Mucosa of stomach (tissue), 1 donor: ENCODE measurements around the gene STIP1.
A peak's percentile ranks its signal among the peaks of the same experiment; 100 is the strongest.

Experiments used
- H3K27me3 ChIP-seq: one replicate; pipeline ENCODE4 v1.7.0; 2013; ENCODE audit warnings: mild to moderate bottlenecking, low read length; ENCODE audit not compliant: control insufficient read depth, insufficient read depth
- H3K36me3 ChIP-seq: one replicate; pipeline ENCODE4 v1.7.0; 2013; ENCODE audit warnings: low read length; ENCODE audit not compliant: control insufficient read depth, insufficient read depth
- H3K4me1 ChIP-seq: one replicate; pipeline ENCODE4 v1.7.0; 2013; ENCODE audit warnings: mild to moderate bottlenecking, low read length; ENCODE audit not compliant: control insufficient read depth, insufficient read depth
- H3K4me3 ChIP-seq: one replicate; pipeline ENCODE4 v1.7.0; 2013; ENCODE audit warnings: low read length
- H3K9ac ChIP-seq: one replicate; pipeline ENCODE4 v1.7.0; 2013; ENCODE audit warnings: mild to moderate bottlenecking, low read length, moderate library complexity
- H3K9me3 ChIP-seq: one replicate; pipeline ENCODE4 v1.7.0; 2013; ENCODE audit warnings: mild to moderate bottlenecking, low read length, moderate library complexity; ENCODE audit not compliant: control insufficient read depth
- donor health status: Pancreatic carcinoma.

STIP1 gene

DNA sequence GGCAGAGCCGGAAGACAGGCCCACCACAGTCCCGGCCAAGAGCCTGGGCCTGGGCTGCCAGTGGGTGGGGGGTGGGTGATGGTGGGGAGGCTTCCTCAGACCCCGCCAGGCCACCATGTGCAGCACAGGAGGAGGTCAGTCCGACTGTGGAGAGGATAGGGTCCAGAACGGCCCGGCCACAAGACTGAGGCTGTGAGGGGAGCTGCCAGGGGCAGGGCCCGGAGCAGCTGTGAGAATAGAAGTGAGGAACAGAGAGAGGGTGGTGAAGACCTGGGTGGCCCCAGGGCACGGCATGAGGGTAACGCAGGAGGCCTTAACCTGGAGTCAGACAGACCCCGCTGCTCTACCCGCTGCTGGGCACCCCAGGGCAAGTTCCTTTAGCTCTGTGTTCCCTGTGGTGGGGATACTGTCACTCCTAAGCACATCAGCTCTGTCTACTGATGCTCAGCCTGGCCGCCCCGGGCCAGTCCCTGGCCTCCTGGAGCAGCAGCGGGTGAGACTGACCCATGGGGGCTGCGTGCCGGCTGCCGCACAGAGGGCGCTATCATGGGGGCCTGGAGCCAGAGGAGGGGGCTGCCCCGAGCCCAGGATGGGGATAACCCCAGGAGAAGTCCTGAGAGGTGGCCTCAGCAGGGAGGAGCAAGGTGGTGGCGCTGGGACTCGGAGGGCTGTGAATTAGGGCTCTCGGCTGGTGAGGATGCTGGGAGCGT lies 22.3 kb downstream of the STIP1 start:
- Histone ChIP-seq H3K4me1 (peaks cover 45% of the 10 kb centered on the region), H3K36me3 (peaks cover 12% of the 10 kb centered on the region), H3K4me3 (no peak overlapping the region), H3K27me3 (no peaks in the 10 kb centered on the region), H3K9ac (peak overlapping the region; percentile 84), H3K9me3 (no peaks in the 10 kb centered on the region)

DNA sequence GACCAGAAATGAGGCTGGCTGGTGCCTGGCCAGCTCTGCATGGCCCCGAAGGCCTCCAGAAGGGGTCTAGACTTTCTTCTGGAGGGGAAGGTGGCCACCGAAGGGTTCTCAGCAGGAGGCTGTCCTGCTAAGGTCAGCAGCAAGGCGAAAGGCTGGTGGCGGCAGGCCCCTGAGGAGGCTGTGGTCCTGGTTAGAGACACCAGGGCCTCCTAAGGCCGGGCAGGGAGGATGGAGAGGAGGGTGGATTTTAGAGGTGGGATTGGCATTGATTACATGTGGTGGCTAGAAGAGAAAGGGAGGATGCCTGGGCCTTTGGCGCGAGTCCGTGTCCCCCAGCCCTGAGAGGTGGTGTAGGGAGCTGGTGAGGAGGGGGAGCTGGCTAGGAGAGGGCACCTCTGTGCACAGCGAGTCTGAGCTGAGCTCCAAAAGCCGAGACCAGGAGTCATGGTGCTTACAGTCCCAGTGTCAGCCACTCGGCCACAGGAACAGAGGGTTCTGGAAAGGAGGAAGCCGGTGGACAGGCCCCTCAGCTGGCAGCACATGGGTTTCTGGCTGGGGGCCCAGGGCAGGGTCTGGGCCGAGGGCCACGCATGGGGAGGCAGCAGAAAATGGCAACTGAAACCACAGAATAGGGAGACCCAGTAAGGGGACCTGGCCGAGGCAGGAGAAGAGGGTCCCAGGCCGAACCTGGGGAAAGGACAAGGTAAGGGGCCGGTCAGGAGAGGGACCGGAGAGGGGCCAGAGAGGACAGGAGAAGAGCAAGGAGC lies 23.0 kb downstream of the STIP1 start:
- H3K36me3 ChIP-seq, result peaks cover 5% of the 10 kb centered on the region
- H3K27me3 ChIP-seq, result no peaks in the 10 kb centered on the region
- no peaks in the 10 kb centered on the region for H3K9me3 ChIP-seq
- peak overlapping the region; percentile 84 for H3K9ac ChIP-seq
- H3K4me3 ChIP-seq, result no peak overlapping the region
- peaks cover 44% of the 10 kb centered on the region for H3K4me1 ChIP-seq

DNA sequence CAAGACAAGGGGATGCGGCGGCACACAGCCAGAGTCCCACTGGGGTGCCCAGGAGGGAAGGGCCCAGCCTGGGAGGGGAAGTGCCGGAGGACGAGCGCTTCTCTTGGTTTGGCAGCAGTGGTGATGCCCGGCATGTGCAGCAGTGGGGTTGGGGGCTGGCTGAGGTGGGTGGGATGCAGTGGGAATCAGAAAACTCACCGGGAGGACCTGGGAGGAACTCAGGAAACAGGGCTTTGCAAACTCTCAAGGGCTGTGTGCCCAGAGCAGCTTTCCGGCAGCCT lies 23.5 kb downstream of the STIP1 start:
- H3K4me1 ChIP-seq, result peaks cover 38% of the 10 kb centered on the region
- H3K36me3 ChIP-seq, result no peaks in the 10 kb centered on the region
- H3K4me3 ChIP-seq, result no peak overlapping the region
- no peaks in the 10 kb centered on the region for H3K9me3 ChIP-seq
- H3K27me3 ChIP-seq, result no peaks in the 10 kb centered on the region
- H3K9ac ChIP-seq, result no peak overlapping the region

DNA sequence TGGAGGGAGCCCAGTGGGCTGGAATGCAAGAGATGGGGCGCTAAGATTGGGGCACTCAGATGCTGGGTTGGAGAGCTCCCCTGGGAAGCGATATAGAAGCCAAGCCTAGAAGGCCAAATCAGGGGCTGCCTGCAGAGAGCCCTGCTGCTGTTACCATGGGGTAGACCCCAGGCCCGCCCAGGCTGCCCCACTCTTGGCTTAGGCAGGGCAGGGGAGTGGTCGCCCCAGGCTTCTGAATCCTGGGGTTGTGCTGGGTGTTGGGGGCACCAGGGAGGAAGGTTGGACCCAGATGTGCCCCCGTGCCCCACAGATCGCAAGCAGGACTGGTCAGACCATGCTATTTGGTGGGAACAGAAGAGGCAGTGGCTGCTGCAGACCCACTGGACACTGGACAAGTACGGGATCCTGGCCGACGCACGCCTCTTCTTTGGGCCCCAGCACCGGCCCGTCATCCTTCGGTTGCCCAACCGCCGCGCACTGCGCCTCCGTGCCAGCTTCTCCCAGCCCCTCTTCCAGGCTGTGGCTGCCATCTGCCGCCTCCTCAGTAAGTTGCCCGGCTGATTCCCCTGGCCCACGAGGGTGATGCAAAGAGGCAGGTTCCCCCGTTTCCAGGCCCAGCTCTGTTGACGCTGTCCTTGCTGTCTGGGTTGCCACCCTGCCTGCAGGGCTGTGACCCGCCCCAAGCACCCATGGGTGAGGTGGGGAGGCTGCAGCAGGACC lies 24.5 kb downstream of the STIP1 start:
- Histone ChIP-seq H3K4me3 (no peak overlapping the region), H3K27me3 (no peaks in the 10 kb centered on the region), H3K4me1 (peaks cover 33% of the 10 kb centered on the region), H3K9ac (no peak overlapping the region), H3K36me3 (no peaks in the 10 kb centered on the region), H3K9me3 (no peaks in the 10 kb centered on the region)

DNA sequence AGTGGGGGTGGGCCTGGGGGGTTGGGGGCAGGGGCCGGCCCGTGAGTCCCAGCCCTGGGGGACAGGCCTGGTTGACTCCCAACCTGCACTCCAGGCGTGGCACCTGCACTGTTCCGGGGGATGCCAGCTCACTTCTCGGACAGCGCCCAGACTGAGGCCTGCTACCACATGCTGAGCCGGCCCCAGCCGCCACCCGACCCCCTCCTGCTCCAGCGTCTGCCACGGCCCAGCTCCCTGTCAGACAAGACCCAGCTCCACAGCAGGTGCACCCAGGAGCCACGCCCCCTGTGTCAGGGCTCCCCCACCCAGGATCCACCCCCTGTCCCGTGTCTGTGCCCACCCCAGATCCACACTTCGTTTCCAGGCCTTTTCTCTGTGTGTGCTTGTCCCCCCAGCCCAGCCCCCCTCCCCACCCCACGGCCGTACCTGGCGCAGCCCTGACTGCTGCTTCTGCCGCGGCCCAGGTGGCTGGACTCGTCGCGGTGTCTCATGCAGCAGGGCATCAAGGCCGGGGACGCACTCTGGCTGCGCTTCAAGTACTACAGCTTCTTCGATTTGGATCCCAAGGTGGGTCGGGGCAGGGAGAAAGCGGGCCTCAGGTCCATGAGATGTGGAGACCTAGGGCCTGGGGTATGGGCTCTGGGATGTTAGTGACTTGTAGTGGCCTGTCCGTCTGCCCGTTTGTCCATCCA lies 25.4 kb downstream of the STIP1 start:
- H3K36me3 ChIP-seq, result no peaks in the 10 kb centered on the region
- no peaks in the 10 kb centered on the region for H3K27me3 ChIP-seq
- H3K9me3 ChIP-seq, result no peaks in the 10 kb centered on the region
- H3K9ac ChIP-seq, result no peak overlapping the region
- H3K4me3 ChIP-seq, result no peak overlapping the region
- peaks cover 24% of the 10 kb centered on the region for H3K4me1 ChIP-seq

DNA sequence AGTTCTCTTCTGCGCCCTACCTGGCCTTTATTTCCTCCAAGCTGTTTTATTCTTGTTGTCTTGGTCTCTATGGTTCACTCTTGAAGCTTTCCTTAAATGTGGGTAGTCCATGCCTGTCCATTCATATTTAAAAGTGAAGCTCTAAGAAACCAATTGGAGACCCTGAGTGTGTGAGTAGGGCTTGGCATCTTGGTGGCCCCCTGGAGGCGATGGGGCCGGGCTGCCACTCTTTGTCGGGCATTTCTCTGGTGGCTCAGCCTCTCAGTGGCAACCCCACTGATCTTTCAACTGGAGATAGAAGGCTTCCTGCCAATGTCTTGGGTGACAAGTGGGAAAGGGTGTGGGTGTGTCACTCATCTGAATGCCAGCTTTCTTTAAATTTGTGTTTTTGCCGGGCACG lies 30.9 kb downstream of the STIP1 start:
- no peaks in the 10 kb centered on the region for H3K36me3 ChIP-seq
- no peaks in the 10 kb centered on the region for H3K9me3 ChIP-seq
- H3K27me3 ChIP-seq, result no peaks in the 10 kb centered on the region
- H3K4me3 ChIP-seq, result no peak overlapping the region
- H3K4me1 ChIP-seq, result peaks cover 12% of the 10 kb centered on the region
- no peak overlapping the region for H3K9ac ChIP-seq

DNA sequence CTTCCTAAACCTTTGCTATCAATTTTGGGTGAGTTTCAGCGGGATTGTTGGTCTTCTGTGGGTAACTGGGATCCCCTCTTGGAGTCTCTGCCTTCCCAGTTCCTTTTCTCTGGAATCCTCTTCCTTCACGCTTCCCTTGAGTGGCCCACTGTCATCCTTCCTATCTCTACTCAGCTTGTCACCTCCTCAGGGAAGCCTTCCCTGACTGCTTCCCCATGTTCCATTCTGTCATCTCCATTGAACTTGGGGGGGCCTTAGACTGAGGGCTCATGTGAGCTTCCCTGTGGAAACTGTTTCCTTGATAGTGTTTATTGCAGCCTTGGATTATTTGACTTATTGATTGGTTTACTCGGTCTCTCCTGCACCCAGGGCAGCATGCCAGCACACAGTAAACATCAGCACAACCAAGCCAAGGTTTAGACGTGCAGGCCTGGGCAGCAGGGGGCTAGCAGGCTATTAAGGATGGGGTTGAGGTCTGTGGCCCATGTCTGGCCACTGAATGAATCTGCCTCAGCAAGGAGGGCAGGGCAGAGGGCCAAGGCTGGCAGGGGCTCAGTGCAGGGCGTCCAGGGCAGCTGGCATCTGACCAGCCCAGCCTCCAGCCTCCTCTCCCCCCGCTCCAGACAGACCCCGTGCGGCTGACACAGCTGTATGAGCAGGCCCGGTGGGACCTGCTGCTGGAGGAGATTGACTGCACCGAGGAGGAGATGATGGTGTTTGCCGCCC lies 32.8 kb downstream of the STIP1 start:
- no peaks in the 10 kb centered on the region for H3K36me3 ChIP-seq
- H3K9ac ChIP-seq, result no peak overlapping the region
- H3K4me3 ChIP-seq, result no peak overlapping the region
- no peaks in the 10 kb centered on the region for H3K9me3 ChIP-seq
- H3K4me1 ChIP-seq, result peaks cover 25% of the 10 kb centered on the region
- no peaks in the 10 kb centered on the region for H3K27me3 ChIP-seq

DNA sequence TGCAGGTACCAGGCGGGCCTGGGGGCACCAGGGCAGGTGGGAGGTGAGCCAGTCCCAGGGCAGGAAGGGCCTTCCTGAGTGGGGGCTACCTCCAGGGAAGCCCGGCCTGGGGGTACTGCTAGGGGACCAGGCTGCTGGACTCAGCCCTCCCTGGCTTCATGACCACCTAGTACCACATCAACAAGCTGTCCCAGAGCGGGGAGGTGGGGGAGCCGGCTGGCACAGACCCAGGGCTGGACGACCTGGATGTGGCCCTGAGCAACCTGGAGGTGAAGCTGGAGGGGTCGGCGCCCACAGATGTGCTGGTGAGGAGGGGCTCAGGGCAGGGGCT lies 33.3 kb downstream of the STIP1 start:
- Histone ChIP-seq H3K9me3 (no peaks in the 10 kb centered on the region), H3K4me1 (peaks cover 31% of the 10 kb centered on the region), H3K4me3 (no peak overlapping the region), H3K9ac (no peak overlapping the region), H3K27me3 (no peaks in the 10 kb centered on the region), H3K36me3 (no peaks in the 10 kb centered on the region)

DNA sequence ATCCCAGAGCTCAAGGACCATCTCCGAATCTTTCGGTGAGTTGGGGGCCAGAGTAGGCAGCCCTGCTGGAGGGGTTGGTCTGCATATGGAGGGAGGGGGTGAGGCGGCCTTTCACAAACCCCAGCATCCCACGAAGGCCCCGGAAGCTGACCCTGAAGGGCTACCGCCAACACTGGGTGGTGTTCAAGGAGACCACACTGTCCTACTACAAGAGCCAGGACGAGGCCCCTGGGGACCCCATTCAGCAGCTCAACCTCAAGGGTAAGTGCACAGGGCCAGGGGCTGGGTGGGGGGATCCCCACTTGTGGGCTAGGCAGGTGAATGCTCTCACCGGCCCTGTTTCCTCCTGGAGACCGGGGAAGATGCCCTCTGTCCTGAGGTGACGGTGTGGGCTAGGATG lies 33.8 kb downstream of the STIP1 start:
- Histone ChIP-seq H3K36me3 (no peaks in the 10 kb centered on the region), H3K9me3 (no peaks in the 10 kb centered on the region), H3K4me3 (no peak overlapping the region), H3K27me3 (no peaks in the 10 kb centered on the region), H3K4me1 (peaks cover 35% of the 10 kb centered on the region), H3K9ac (no peak overlapping the region)

DNA sequence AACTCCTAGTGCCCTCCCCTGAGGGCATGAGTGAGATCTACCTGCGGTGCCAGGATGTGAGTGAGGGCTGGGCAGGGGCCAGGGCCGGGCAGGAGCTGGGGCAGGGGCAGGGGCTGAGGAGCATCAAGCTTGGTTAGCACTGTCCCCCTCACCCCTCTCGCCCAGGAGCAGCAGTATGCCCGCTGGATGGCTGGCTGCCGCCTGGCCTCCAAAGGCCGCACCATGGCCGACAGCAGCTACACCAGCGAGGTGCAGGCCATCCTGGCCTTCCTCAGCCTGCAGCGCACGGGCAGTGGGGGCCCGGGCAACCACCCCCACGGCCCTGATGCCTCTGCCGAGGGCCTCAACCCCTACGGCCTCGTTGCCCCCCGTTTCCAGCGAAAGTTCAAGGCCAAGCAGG lies 34.3 kb downstream of the STIP1 start:
- Histone ChIP-seq H3K9me3 (no peaks in the 10 kb centered on the region), H3K36me3 (no peaks in the 10 kb centered on the region), H3K4me3 (no peak overlapping the region), H3K4me1 (peaks cover 40% of the 10 kb centered on the region), H3K27me3 (no peaks in the 10 kb centered on the region), H3K9ac (no peak overlapping the region)

DNA sequence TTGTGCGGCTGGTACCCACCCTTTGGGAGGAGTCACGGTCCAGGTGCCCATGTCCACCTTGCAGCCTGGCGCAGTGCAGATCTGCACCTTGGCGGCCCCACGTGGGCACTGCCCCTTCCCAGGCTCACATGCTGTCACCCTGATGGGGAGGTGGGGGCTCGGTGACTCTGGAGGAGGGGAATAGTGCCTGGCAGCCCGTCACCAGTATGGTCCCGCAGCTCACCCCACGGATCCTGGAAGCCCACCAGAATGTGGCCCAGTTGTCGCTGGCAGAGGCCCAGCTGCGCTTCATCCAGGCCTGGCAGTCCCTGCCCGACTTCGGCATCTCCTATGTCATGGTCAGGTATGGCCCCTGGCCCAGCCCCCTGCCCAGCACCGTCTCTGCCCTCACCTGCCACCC lies 34.8 kb downstream of the STIP1 start:
- Histone ChIP-seq H3K4me3 (no peak overlapping the region), H3K9ac (no peak overlapping the region), H3K9me3 (no peaks in the 10 kb centered on the region), H3K36me3 (no peaks in the 10 kb centered on the region), H3K27me3 (no peaks in the 10 kb centered on the region), H3K4me1 (peaks cover 43% of the 10 kb centered on the region)
